Gastrocnemius medialis (tissue), 4 donors: ENCODE results near the gene SLC25A29. TPM values are rescaled to one million over a fixed set of nuclear protein-coding genes. Genes with fewer than 3 reads are reported as not detected.
A peak's percentile ranks its signal among the peaks of the same experiment; 100 is the strongest.

Source experiments
- ATAC-seq, 2 donors: fragments of 150-250 bp; one replicate each; pipeline ENCODE4 v1.9.1; 2016
- DNase-seq, 2 donors: peaks; one replicate each; pipeline ENCODE4 v3.0.0-alpha.2; 2019
- H3K27ac ChIP-seq, 4 donors: fragments of 200-600 bp; sonication (generic); 1 replicate in 1 of 4; 2 replicates in 3 of 4; pipeline ENCODE4 v1.5.1; 2016 to 2018; ENCODE audit warnings: mild to moderate bottlenecking in 2 of 4, moderate library complexity in 1 of 4
- H3K27me3 ChIP-seq, 3 donors: fragments of 200-600 bp; sonication (generic) in 2 of 3; 1 replicate in 1 of 3; 2 replicates in 2 of 3; pipeline versions ENCODE4 v1.5.1 to v1.6.0; 2016 to 2019; ENCODE audit warnings: mild to moderate bottlenecking in 1 of 3, moderate library complexity in 1 of 3
- H3K36me3 ChIP-seq, 2 donors: fragments of 200-600 bp; sonication (generic) in 1 of 2; one replicate each; pipeline ENCODE4 v1.5.1; 2017 to 2018
- H3K4me1 ChIP-seq, 2 donors: fragments of 200-600 bp; sonication (generic) in 1 of 2; one replicate each; pipeline ENCODE4 v1.5.1; 2016 to 2017; ENCODE audit warnings: mild to moderate bottlenecking in 2 of 2
- H3K4me3 ChIP-seq, 4 donors: fragments of 200-600 bp; sonication (generic) in 3 of 4; 1 replicate in 1 of 4; 2 replicates in 3 of 4; pipeline ENCODE4 v1.5.1; 2016 to 2019; ENCODE audit warnings: mild to moderate bottlenecking in 2 of 4
- H3K9me3 ChIP-seq, 3 donors: fragments of 200-600 bp; sonication (generic) in 2 of 3; 1 replicate in 1 of 3; 2 replicates in 2 of 3; pipeline ENCODE4 v1.5.1; 2016 to 2019
- CTCF ChIP-seq, 5 experiments: fragments of 450-650 bp in 3 of 5; fragments of 200-600 bp in 2 of 5; sonication (generic) in 2 of 5; IDR thresholded peaks in 4 of 5; conservative IDR thresholded peaks in 1 of 5; 1 replicate in 4 of 5; 2 replicates in 1 of 5; pipeline ENCODE4 v1.5.1; 2016 to 2019; ENCODE audit warnings: antibody characterized with exemption in 5 of 5, mild to moderate bottlenecking in 3 of 5, moderate library complexity in 3 of 5
- POLR2A ChIP-seq, 2 donors: fragments of 450-650 bp; IDR thresholded peaks; one replicate each; pipeline ENCODE4 v1.6.1; 2017; ENCODE audit warnings: antibody characterized with exemption in 2 of 2, mild to moderate bottlenecking in 2 of 2, moderate library complexity in 2 of 2
- in situ Hi-C, 4 donors: fragments of 200-750 bp; cut with MboI; loops; one replicate each; pipeline versions ENCODE4 v1.15.0 to v1.8.0; 2017; ENCODE audit warnings: low sequenced_read_pairs in 4 of 4
- intact Hi-C: fragments of 100-400 bp; cut with DNase I; formaldehyde crosslinking; loops from one replicate; pipeline ENCODE4 v1.15.1; 2023; ENCODE audit warnings: low total_unique reads
- total RNA-seq, 4 donors: library from RNA; depleted of rRNA; stranded (reverse); fragments of >200 nt; gene quantifications; one replicate each; pipeline versions ENCODE4 v1.1.0 to v1.2.3, GENCODE V29; 2016

SLC25A29 gene
- total RNA-seq, 4 donors from 2014 or later = 9.0 to 17.4 (median 13.4) TPM

- Histone ChIP-seq H3K27ac (no peak overlapping the region), H3K27me3 (no peaks in the 10 kb centered on the region), H3K4me1 (peaks cover 6 to 10% of the 10 kb centered on the region in 2 donors), H3K36me3 (no peaks in the 10 kb centered on the region), H3K4me3 (no peak overlapping the region), H3K9me3 (no peaks in the 10 kb centered on the region)
- in situ Hi-C loops = no loop called here
- TF ChIP-seq CTCF (IDR thresholded peaks at IDR 0.05 in 4 of 5, conservative IDR thresholded peaks at IDR 0.05 in 1 of 5) (no peak), POLR2A (IDR thresholded peaks at IDR 0.05) (no peak)
- no peak for ATAC-seq
- DNase-seq = no peak
- intact Hi-C loops = no loop called here
Measured at GRCh38 chr14:100275214-100275613, 31.0 kb downstream of the SLC25A29 start.

DNA sequence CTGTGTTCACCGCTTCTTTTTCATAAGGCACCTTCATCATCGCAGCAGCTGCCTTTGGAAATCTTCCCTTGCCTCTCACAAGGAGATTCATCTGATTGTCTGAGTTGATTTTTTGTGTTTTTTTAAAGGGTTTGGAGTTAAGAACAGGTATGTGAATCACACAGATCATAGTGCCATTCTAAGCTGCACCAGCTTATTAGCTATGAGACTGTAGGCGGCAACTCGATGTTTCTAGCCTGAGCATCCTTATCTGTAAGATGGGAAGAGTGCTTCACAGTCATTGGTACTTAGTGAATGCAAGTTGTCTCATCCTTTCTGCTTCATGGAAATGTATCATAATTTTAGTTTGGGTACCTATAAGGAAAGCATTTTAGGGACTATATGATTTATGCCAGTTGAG, 32.0 kb downstream of the SLC25A29 start:
- Histone ChIP-seq H3K9me3 (no peaks in the 10 kb centered on the region), H3K27me3 (no peaks in the 10 kb centered on the region), H3K4me3 (no peak overlapping the region), H3K36me3 (no peaks in the 10 kb centered on the region), H3K4me1 (peaks cover 6 to 12% of the 10 kb centered on the region in 2 donors), H3K27ac (no peak overlapping the region)
- DNase-seq = no peak
- TF ChIP-seq POLR2A (IDR thresholded peaks at IDR 0.05) (no peak), CTCF (IDR thresholded peaks at IDR 0.05 in 4 of 5, conservative IDR thresholded peaks at IDR 0.05 in 1 of 5) (no peak)
- ATAC-seq = no peak
- intact Hi-C loops = no loop called here
- in situ Hi-C loops = no loop called here

DNA sequence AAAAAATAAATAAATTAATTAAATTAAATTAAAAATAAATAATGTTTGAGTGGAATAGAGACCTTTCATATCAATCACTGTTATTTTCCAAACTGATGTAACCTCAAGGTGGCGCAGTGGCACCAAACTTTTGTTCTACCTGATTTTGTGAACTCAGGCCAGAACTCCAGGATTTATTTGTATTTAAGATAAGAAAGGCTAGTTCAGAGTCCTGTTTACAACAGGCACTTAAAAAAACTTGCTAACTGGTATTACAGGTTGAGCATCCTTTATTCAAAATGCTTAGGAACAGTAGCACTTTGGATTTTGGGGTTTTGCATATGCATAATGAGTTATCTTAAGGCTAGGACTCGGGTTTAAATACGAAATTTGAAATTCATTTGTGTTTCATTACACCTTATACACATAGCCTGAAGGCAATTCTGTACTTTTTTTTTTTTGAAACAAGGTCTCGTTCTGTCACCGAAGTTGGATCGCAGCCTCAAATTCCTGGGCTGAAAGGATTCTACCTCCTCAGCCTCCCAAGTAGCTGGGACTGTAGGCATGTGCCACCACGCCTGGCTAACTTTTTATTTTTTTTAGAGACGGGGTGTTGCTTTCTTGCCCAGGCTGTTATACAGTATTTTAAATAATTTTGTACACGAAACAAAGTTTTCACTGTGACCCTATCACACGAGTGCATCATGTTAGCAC, 34.9 kb downstream of the SLC25A29 start:
- Histone ChIP-seq H3K36me3 (no peaks in the 10 kb centered on the region), H3K9me3 (no peaks in the 10 kb centered on the region), H3K4me3 (no peak overlapping the region), H3K27me3 (no peaks in the 10 kb centered on the region), H3K4me1 (peaks cover 27 to 37% of the 10 kb centered on the region in 2 donors), H3K27ac (no peak overlapping the region)
- DNase-seq (no peak), ATAC-seq (no peak)
- in situ Hi-C loops (no loop called here), intact Hi-C loops (no loop called here)
- peak in 1 of 5 experiments; percentile 36 for TF ChIP-seq CTCF (IDR thresholded peaks at IDR 0.05 in 4 of 5, conservative IDR thresholded peaks at IDR 0.05 in 1 of 5)
- no peak for TF ChIP-seq POLR2A (IDR thresholded peaks at IDR 0.05)

GRCh38 chr14:100268591-100269207, 37.5 kb downstream of the SLC25A29 start:
- H3K9me3 ChIP-seq = no peaks in the 10 kb centered on the region
- ATAC-seq = no peak
- in situ Hi-C loops (no loop called here), intact Hi-C loops (no loop called here)
- no peak for DNase-seq
- TF ChIP-seq CTCF (IDR thresholded peaks at IDR 0.05 in 4 of 5, conservative IDR thresholded peaks at IDR 0.05 in 1 of 5) = no peak
- TF ChIP-seq POLR2A (IDR thresholded peaks at IDR 0.05) = no peak
- no peaks in the 10 kb centered on the region for H3K27me3 ChIP-seq
- H3K27ac ChIP-seq = no peak overlapping the region
- peaks cover 28 to 40% of the 10 kb centered on the region in 2 donors for H3K4me1 ChIP-seq
- H3K36me3 ChIP-seq = peaks cover 0 to 3% of the 10 kb centered on the region in 2 donors
- no peak overlapping the region for H3K4me3 ChIP-seq
